Activated naive CD8-positive, alpha-beta T cell (primary cell): Measurements from ENCODE around the gene NDST1.

ENCODE experiments used
- H3K27ac Mint-ChIP-seq: one replicate; pipeline ENCODE4 v1.8.0; 2021; ENCODE audit warnings: mixed read lengths
- H3K27me3 Mint-ChIP-seq: one replicate; pipeline ENCODE4 v1.8.0; 2021; ENCODE audit warnings: mixed read lengths
- H3K36me3 Mint-ChIP-seq: one replicate; pipeline ENCODE4 v1.8.0; 2021; ENCODE audit warnings: mixed read lengths
- H3K4me1 Mint-ChIP-seq: one replicate; pipeline ENCODE4 v1.8.0; 2021; ENCODE audit warnings: low read depth, mixed read lengths
- H3K4me3 Mint-ChIP-seq: one replicate; pipeline ENCODE4 v1.8.0; 2021; ENCODE audit warnings: mild to moderate bottlenecking, mixed read lengths
- H3K9me3 Mint-ChIP-seq: one replicate; pipeline ENCODE4 v1.8.0; 2021; ENCODE audit warnings: low read depth, mixed read lengths

Gene NDST1

GRCh38 chr5:150521939-150522503 lies 14.1 kb downstream of the NDST1 start:
- no peaks in the 10 kb centered on the region for H3K36me3 Mint-ChIP-seq
- H3K27me3 Mint-ChIP-seq, result no peaks in the 10 kb centered on the region
- no peaks in the 10 kb centered on the region for H3K4me1 Mint-ChIP-seq
- no peak overlapping the region for H3K27ac Mint-ChIP-seq
- H3K4me3 Mint-ChIP-seq, result no peak overlapping the region
- H3K9me3 Mint-ChIP-seq, result no peaks in the 10 kb centered on the region

- H3K27ac Mint-ChIP-seq, result no peak overlapping the region
- no peaks in the 10 kb centered on the region for H3K27me3 Mint-ChIP-seq
Observed at GRCh38 chr5:150522504-150523414, 14.8 kb downstream of the NDST1 start.

GRCh38 chr5:150523472-150524350 lies 15.8 kb downstream of the NDST1 start:
- Mint-ChIP-seq H3K4me3 (no peak overlapping the region), H3K9me3 (no peaks in the 10 kb centered on the region), H3K27me3 (no peaks in the 10 kb centered on the region), H3K36me3 (no peaks in the 10 kb centered on the region), H3K27ac (no peak overlapping the region), H3K4me1 (no peaks in the 10 kb centered on the region)

More at GRCh38 chr5:150522504-150523414, 14.8 kb downstream of the NDST1 start:
- H3K4me3 Mint-ChIP-seq, result no peak overlapping the region
- no peaks in the 10 kb centered on the region for H3K36me3 Mint-ChIP-seq
- no peaks in the 10 kb centered on the region for H3K9me3 Mint-ChIP-seq
- H3K4me1 Mint-ChIP-seq, result no peaks in the 10 kb centered on the region

- Mint-ChIP-seq H3K9me3 (no peaks in the 10 kb centered on the region), H3K36me3 (no peaks in the 10 kb centered on the region), H3K27ac (no peak overlapping the region), H3K4me1 (no peaks in the 10 kb centered on the region), H3K27me3 (no peaks in the 10 kb centered on the region), H3K4me3 (no peak overlapping the region)
Observed at GRCh38 chr5:150525163-150525562, 17.2 kb downstream of the NDST1 start.

GRCh38 chr5:150525781-150526180 lies 17.9 kb downstream of the NDST1 start:
- no peaks in the 10 kb centered on the region for H3K9me3 Mint-ChIP-seq
- H3K36me3 Mint-ChIP-seq, result no peaks in the 10 kb centered on the region
- no peaks in the 10 kb centered on the region for H3K27me3 Mint-ChIP-seq
- H3K27ac Mint-ChIP-seq, result no peak overlapping the region
- no peak overlapping the region for H3K4me3 Mint-ChIP-seq
- no peaks in the 10 kb centered on the region for H3K4me1 Mint-ChIP-seq

- Mint-ChIP-seq H3K27ac (no peak overlapping the region), H3K9me3 (no peaks in the 10 kb centered on the region), H3K4me3 (no peak overlapping the region), H3K27me3 (no peaks in the 10 kb centered on the region), H3K36me3 (no peaks in the 10 kb centered on the region), H3K4me1 (no peaks in the 10 kb centered on the region)
Observed at GRCh38 chr5:150527038-150527437, 19.1 kb downstream of the NDST1 start.

GRCh38 chr5:150527808-150528207 lies 19.9 kb downstream of the NDST1 start:
- Mint-ChIP-seq H3K9me3 (no peaks in the 10 kb centered on the region), H3K4me3 (no peak overlapping the region), H3K27ac (no peak overlapping the region), H3K4me1 (no peaks in the 10 kb centered on the region), H3K27me3 (no peaks in the 10 kb centered on the region), H3K36me3 (no peaks in the 10 kb centered on the region)

- Mint-ChIP-seq H3K27ac (no peak overlapping the region), H3K4me1 (no peaks in the 10 kb centered on the region), H3K4me3 (no peak overlapping the region), H3K36me3 (no peaks in the 10 kb centered on the region), H3K9me3 (no peaks in the 10 kb centered on the region), H3K27me3 (no peaks in the 10 kb centered on the region)
Observed at GRCh38 chr5:150528924-150529546, 21.1 kb downstream of the NDST1 start.

GRCh38 chr5:150529555-150529954 lies 21.6 kb downstream of the NDST1 start:
- H3K36me3 Mint-ChIP-seq, result peaks cover 2% of the 10 kb centered on the region
- H3K27ac Mint-ChIP-seq, result no peak overlapping the region
- no peak overlapping the region for H3K4me3 Mint-ChIP-seq
- no peaks in the 10 kb centered on the region for H3K27me3 Mint-ChIP-seq
- no peaks in the 10 kb centered on the region for H3K9me3 Mint-ChIP-seq
- no peaks in the 10 kb centered on the region for H3K4me1 Mint-ChIP-seq

GRCh38 chr5:150530423-150530822 lies 22.5 kb downstream of the NDST1 start:
- Mint-ChIP-seq H3K36me3 (peaks cover 2% of the 10 kb centered on the region), H3K4me1 (no peaks in the 10 kb centered on the region), H3K4me3 (no peak overlapping the region), H3K27me3 (no peaks in the 10 kb centered on the region), H3K27ac (no peak overlapping the region), H3K9me3 (no peaks in the 10 kb centered on the region)

- Mint-ChIP-seq H3K9me3 (no peaks in the 10 kb centered on the region), H3K4me1 (no peaks in the 10 kb centered on the region), H3K36me3 (peaks cover 2% of the 10 kb centered on the region), H3K27me3 (no peaks in the 10 kb centered on the region), H3K27ac (no peak overlapping the region), H3K4me3 (no peak overlapping the region)
Observed at GRCh38 chr5:150530951-150531588, 23.1 kb downstream of the NDST1 start.

GRCh38 chr5:150531686-150532085 lies 23.8 kb downstream of the NDST1 start:
- H3K36me3 Mint-ChIP-seq, result peaks cover 2% of the 10 kb centered on the region
- no peak overlapping the region for H3K4me3 Mint-ChIP-seq
- no peaks in the 10 kb centered on the region for H3K4me1 Mint-ChIP-seq
- no peaks in the 10 kb centered on the region for H3K9me3 Mint-ChIP-seq
- no peak overlapping the region for H3K27ac Mint-ChIP-seq
- no peaks in the 10 kb centered on the region for H3K27me3 Mint-ChIP-seq

- Mint-ChIP-seq H3K27ac (no peak overlapping the region), H3K36me3 (peaks cover 2% of the 10 kb centered on the region), H3K27me3 (no peaks in the 10 kb centered on the region)
Observed at GRCh38 chr5:150532151-150532550, 24.2 kb downstream of the NDST1 start.

GRCh38 chr5:150532996-150533395 lies 25.1 kb downstream of the NDST1 start:
- H3K27ac Mint-ChIP-seq, result no peak overlapping the region
- H3K4me3 Mint-ChIP-seq, result no peak overlapping the region

More at GRCh38 chr5:150532151-150532550, 24.2 kb downstream of the NDST1 start:
- no peak overlapping the region for H3K4me3 Mint-ChIP-seq
- no peaks in the 10 kb centered on the region for H3K9me3 Mint-ChIP-seq
- H3K4me1 Mint-ChIP-seq, result no peaks in the 10 kb centered on the region

More at GRCh38 chr5:150532996-150533395, 25.1 kb downstream of the NDST1 start:
- Mint-ChIP-seq H3K4me1 (no peaks in the 10 kb centered on the region), H3K27me3 (no peaks in the 10 kb centered on the region), H3K9me3 (peaks cover 4% of the 10 kb centered on the region), H3K36me3 (peaks cover 5% of the 10 kb centered on the region)
